Activated CD4-positive, alpha-beta T cell treated with anti-CD3 and anti-CD28 coated beads, Interleukin-2, Interleukin-4, amounts not matched to agents 100 ng/mL and 50 ng/mL, durations not matched to agents 16 hours and 8 hours (primary cell): ENCODE results near the gene PPP4R3B.
"Not testable (repeated sequence)": the region's sequence is repeated elsewhere in the genome, so short reads cannot be mapped to it uniquely, and the experiment has no call there.

Experiments used
- DNase-seq: peaks from one replicate; pipeline ENCODE4 v3.0.0-alpha.2; 2020; ENCODE audit warnings: low spot score

The PPP4R3B gene

GRCh38 chr2:55617175-55618024 lies at the start of gene PPP4R3B:
Gene PPP4R3B (minus strand): TSS chr2:55617622. CDS start chr2:55617285, 337 bp downstream.
- DNase-seq, result peak; percentile 99

GRCh38 chr2:55653255-55653654 lies 35.8 kb upstream of the PPP4R3B start:
- DNase-seq, result no peak

GRCh38 chr2:55649211-55649610 lies 31.8 kb upstream of the PPP4R3B start:
- no peak for DNase-seq

- DNase-seq, result no peak
Measured at GRCh38 chr2:55636831-55637230, 19.4 kb upstream of the PPP4R3B start.

GRCh38 chr2:55628931-55629330 lies 11.5 kb upstream of the PPP4R3B start:
- no peak for DNase-seq

- DNase-seq, result no peak
Measured at GRCh38 chr2:55627915-55628314, 10.5 kb upstream of the PPP4R3B start.

GRCh38 chr2:55621802-55622201 lies 4.4 kb upstream of the PPP4R3B start:
- no peak for DNase-seq

- DNase-seq, result peak; percentile 37
Measured at GRCh38 chr2:55620123-55620779, 2.8 kb upstream of the PPP4R3B start.

- DNase-seq, result peak; percentile 63
Measured at GRCh38 chr2:55618275-55619055, 1.0 kb upstream of the PPP4R3B start.

GRCh38 chr2:55618025-55618274 lies 528 bp upstream of the PPP4R3B start:
- DNase-seq, result no peak

- peak; percentile 42 for DNase-seq
Measured at GRCh38 chr2:55616551-55617174, 759 bp downstream of the PPP4R3B start.

GRCh38 chr2:55611997-55612396 lies 5.4 kb downstream of the PPP4R3B start:
- no peak for DNase-seq

GRCh38 chr2:55610954-55611743 lies 6.3 kb downstream of the PPP4R3B start:
- no peak for DNase-seq

GRCh38 chr2:55609938-55610578 lies 7.4 kb downstream of the PPP4R3B start:
- DNase-seq, result no peak

- DNase-seq, result no peak
Measured at GRCh38 chr2:55609193-55609794, 8.1 kb downstream of the PPP4R3B start.

GRCh38 chr2:55607717-55608116 lies 9.7 kb downstream of the PPP4R3B start:
- no peak for DNase-seq

- DNase-seq, result no peak
Measured at GRCh38 chr2:55604027-55604565, 13.3 kb downstream of the PPP4R3B start.

- no peak for DNase-seq
Measured at GRCh38 chr2:55601849-55602248, 15.6 kb downstream of the PPP4R3B start.

GRCh38 chr2:55598056-55598795 lies 19.2 kb downstream of the PPP4R3B start:
- DNase-seq, result no peak

GRCh38 chr2:55596795-55597194 lies 20.6 kb downstream of the PPP4R3B start:
- not testable (repeated sequence) for DNase-seq
